Measurements from ENCODE around the gene AJAP1. TPM values are rescaled to one million over a fixed set of nuclear protein-coding genes. Genes with fewer than 3 reads are reported as not detected.

The AJAP1 gene
- total and polyA plus RNA-seq, 10 of the 15 experiments (the other 5 are each of a cell fraction or from before 2014, with no cell fraction given) = not detected

GRCh38 chr1:4653328-4653660, 1.1 kb upstream of the AJAP1 start:
- WGBS (ENCODE audit: insufficient coverage, insufficient replicate concordance, low lambda C conversion rate, missing lambda C conversion rate) = 6% methylated on average over 8 of the region's 9 CpGs
- intact Hi-C loops (cut with micrococcal nuclease; ENCODE audit: unreplicated experiment) = loop anchor here (2.0 kb wide), 1 partner anchor 742 kb away; no protein-coding TSS in a partner anchor
- no peak overlapping the region for H3K27ac ChIP-seq (ENCODE audit: control insufficient read depth, insufficient read depth)
- no peak overlapping the region for H3K4me3 ChIP-seq
- no peak overlapping the region for H2AFZ ChIP-seq (ENCODE audit: control insufficient read depth, low read depth, low read length)
- ATAC-seq (no peak), DNase-seq (ENCODE audit: low read depth, low spot score) (no peak), FAIRE-seq (no peak)
- no peak overlapping the region for H3K4me2 ChIP-seq (ENCODE audit: control insufficient read depth, insufficient read depth)
- SMC1A ChIA-PET (ENCODE audit: uncharacterized antibody, unreplicated experiment) = no interaction called here
- H3K4me1 ChIP-seq (ENCODE audit: control insufficient read depth, insufficient read depth, low read length) = no peaks in the 10 kb centered on the region
- no peaks in the 10 kb centered on the region for H3K36me3 ChIP-seq (ENCODE audit: control insufficient read depth in 2 of 2, insufficient read depth in 2 of 2, low read length in 1 of 2)
- H3K27me3 ChIP-seq (replicated peaks in 1 of 2; ENCODE audit: control insufficient read depth in 2 of 2, insufficient read depth in 2 of 2, low read length in 1 of 2) = peaks cover 0 to 6% of the 10 kb centered on the region in 2 experiments; a peak in 3 of 4 replicates
- CTCF ChIA-PET = no interaction called here
- H3K9ac ChIP-seq (ENCODE audit: control insufficient read depth, insufficient read depth, low read length) = no peak overlapping the region
- in situ Hi-C loops (cut with MboI) = loop anchor here (10.0 kb wide), 1 partner anchor 172 kb away; no protein-coding TSS in a partner anchor
- TF ChIP-seq TCF7 (IDR thresholded peaks at IDR 0.05; ENCODE audit: borderline replicate concordance) = no peak
- TF ChIP-seq CREB1 (IDR thresholded peaks at IDR 0.05; ENCODE audit: low read depth) = no peak
- no peak for TF ChIP-seq MEF2B (IDR thresholded peaks at IDR 0.05; ENCODE audit: partially characterized antibody, poor library complexity, severe bottlenecking)
- no peak for TF ChIP-seq SUZ12 (IDR thresholded peaks at IDR 0.05; ENCODE audit: unreplicated experiment)
- TF ChIP-seq SMARCA5 (IDR thresholded peaks at IDR 0.05) = no peak
- no peak for TF ChIP-seq GATAD2B (conservative IDR thresholded peaks at IDR 0.05; ENCODE audit: low read depth)
- TF ChIP-seq NR2C1 (IDR thresholded peaks at IDR 0.05) = no peak
- TF ChIP-seq TARDBP (IDR thresholded peaks at IDR 0.05; ENCODE audit: borderline replicate concordance) = no peak
- no peak for TF ChIP-seq GABPA (IDR thresholded peaks at IDR 0.05; ENCODE audit: low read depth)
- no peak for TF ChIP-seq SRF (IDR thresholded peaks at IDR 0.05; ENCODE audit: low read depth in 2 of 2, low read length in 2 of 2)
- no peak for TF ChIP-seq PRDM15 (CRISPR knock-in tag; IDR thresholded peaks at IDR 0.05)
- no peak for TF ChIP-seq RCOR1 (conservative IDR thresholded peaks at IDR 0.05; ENCODE audit: low read depth, low read length)
- TF ChIP-seq STAT3 (IDR thresholded peaks at IDR 0.05; ENCODE audit: low read depth, low read length) = no peak
- no peak for TF ChIP-seq SREBF1 (IDR thresholded peaks at IDR 0.05; ENCODE audit: low read length)
- no TSS peak for BruUV-seq (replicated peaks)
- no peaks in the 10 kb centered on the region for H4K20me1 ChIP-seq (ENCODE audit: control insufficient read depth, insufficient read depth)
- H3K79me2 ChIP-seq (ENCODE audit: control insufficient read depth, insufficient read depth, low read length) = no peaks in the 10 kb centered on the region
- H3K9me3 ChIP-seq (replicated peaks; ENCODE audit: control insufficient read depth, insufficient read depth, low read length) = no peaks in the 10 kb centered on the region
- RAD21 ChIA-PET (ENCODE audit: unreplicated experiment) = no interaction called here
- POLR2A ChIA-PET = no interaction called here
